Hepatocyte (in vitro differentiated cells): ENCODE data around the gene TNXB.
"Not testable (repeated sequence)": the region's sequence is repeated elsewhere in the genome, so short reads cannot be mapped to it uniquely, and the experiment has no call there.

Source experiments
- EZH2 ChIP-seq: fragments of 200-600 bp; sonication (generic); IDR thresholded peaks from 2 replicates; pipeline ENCODE4 v1.6.1; 2016; ENCODE audit warnings: antibody characterized with exemption, mild to moderate bottlenecking, borderline replicate concordance
- TF ChIP-seq, protein P1 (sequence below): fragments of 200-600 bp; sonication (generic); IDR thresholded peaks from 2 replicates; pipeline ENCODE4 v1.5.1; 2016; ENCODE audit warnings: antibody characterized with exemption, mild to moderate bottlenecking; ENCODE audit not compliant: poor library complexity

GRCh38 chr6:32049736-32050135, 59.4 kb downstream of the TNXB start:
- TF ChIP-seq, protein P1, sequence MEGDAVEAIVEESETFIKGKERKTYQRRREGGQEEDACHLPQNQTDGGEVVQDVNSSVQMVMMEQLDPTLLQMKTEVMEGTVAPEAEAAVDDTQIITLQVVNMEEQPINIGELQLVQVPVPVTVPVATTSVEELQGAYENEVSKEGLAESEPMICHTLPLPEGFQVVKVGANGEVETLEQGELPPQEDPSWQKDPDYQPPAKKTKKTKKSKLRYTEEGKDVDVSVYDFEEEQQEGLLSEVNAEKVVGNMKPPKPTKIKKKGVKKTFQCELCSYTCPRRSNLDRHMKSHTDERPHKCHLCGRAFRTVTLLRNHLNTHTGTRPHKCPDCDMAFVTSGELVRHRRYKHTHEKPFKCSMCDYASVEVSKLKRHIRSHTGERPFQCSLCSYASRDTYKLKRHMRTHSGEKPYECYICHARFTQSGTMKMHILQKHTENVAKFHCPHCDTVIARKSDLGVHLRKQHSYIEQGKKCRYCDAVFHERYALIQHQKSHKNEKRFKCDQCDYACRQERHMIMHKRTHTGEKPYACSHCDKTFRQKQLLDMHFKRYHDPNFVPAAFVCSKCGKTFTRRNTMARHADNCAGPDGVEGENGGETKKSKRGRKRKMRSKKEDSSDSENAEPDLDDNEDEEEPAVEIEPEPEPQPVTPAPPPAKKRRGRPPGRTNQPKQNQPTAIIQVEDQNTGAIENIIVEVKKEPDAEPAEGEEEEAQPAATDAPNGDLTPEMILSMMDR: not testable (repeated sequence)
- TF ChIP-seq EZH2: not testable (repeated sequence)
